HPDE6-E6E7 (cell line): Measurements from ENCODE around the gene CAMK2B.

Experiments used
- DNase-seq: peaks from one replicate; pipeline ENCODE4 v3.0.0; 2011; ENCODE audit warnings: missing footprints; ENCODE audit errors: extremely low spot score

CAMK2B gene

DNA sequence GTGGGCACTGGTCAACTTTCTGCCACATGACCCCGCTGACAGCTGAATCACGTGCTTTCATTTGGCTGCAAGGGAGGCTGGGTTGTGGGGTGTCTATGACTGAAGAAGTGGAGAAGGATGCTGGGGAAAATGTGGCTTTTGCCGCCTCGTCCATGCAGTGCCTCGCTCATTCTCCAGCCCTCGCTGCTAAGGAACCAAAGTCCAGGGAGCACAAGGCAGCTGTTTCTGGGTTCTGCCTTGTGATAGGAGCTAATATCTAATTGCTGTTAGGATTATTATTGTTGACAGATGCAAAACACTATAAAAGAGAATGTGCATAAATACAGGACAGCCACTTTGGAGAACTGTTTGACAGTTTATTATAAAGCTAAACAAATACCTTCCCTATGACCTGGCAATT lies 4.9 kb upstream of the CAMK2B start:
- DNase-seq: no peak

DNA sequence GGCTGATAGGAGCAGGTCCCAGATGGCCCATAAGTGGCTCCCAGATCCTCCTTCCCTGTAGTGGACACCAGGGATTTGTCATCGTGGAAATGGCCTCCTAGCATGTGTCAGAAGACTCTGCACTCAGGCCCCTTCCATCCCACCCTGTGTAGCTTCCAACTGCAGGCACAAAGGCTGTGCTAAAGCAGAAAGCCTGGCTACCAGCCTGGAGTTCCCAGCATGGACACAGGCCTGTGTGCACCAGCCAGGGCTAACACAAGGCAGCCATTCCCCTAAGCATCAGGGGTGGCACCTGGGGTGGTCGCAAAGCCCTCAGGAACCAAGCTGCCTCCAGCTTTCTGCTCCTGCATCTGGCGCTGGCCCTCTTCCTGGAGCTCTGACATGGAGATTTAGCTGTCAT lies 4.5 kb upstream of the CAMK2B start:
- no peak for DNase-seq

DNA sequence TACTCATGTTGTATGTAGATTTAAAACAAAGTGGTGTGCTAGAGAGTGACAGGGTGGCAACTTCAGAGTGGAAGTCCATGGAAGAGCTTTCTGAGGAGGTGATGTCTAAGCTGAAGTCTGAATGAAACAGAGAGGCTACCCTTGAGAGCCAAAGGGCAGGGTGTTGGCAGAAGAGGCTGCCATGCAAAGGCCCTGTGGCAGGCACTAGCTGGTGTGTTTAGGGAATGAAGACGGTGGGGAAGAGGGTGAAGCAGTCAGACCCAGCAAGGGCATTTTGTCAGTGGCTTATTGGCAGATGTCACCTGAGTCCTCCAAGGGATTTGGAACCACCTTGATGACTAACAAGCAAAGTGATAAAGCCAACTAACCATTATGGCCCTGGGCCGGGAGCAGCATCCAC lies 3.7 kb upstream of the CAMK2B start:
- DNase-seq: no peak

DNA sequence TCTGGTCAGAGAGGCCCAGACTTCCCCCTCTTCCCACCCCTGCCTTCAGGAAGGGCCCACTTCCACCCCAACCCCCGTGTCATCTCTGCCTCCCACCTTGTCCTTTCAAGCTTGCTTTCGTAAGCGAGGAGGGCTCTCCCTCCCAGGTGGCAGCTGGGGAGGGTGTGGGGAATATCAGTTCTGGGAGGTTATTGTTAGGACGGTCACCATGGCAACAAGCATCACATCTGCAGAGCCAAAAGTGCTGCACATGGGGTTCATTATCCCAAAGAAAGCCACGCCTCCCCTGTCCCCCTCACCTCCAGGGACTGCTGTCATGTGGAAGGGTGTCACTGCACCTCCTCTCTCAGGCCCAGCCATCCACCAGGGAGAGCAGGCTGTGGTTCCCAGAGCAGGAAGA lies 2.6 kb upstream of the CAMK2B start:
- no peak for DNase-seq

DNA sequence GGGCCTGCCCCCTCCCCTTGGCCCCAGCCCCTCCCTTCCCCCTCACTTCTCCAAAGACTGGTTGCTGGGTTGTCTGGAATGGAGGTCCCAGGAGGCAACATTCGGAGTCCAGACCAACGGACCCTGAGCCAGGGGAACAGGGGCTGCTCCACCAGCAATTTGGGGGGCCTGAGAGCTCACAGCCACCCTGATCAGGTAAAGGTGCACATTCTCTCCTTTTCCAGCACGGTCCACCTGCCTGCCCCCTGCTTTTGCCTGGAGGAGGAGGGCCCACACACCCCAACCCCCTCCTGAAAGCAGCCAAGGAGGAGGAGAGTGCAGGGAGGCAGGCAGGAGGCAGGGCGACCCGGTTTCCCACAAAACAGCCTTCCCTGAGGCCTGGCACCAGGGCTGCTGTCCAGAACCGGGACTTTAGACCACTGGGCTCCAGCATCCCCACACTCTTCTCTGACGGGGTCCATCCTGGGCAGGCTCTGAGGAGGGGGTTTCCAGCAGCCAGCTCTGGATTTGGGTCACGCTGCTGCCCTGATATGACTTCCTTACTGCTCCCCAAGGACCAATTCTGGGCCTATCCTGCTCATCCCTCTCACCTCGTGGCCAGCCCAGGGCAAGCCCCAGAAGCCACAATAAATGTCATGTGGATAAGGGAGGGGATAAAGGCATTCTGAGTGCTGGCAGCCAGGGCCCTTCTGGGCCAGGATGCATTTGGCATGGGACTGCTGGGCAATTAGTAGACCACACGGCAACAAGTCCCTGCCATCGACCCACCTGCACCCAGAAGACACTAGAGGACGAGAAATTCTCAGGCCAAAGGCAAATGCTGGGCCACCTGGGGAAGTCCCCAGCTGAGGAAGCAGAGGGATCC lies 1.1 kb upstream of the CAMK2B start:
- DNase-seq: no peak

DNA sequence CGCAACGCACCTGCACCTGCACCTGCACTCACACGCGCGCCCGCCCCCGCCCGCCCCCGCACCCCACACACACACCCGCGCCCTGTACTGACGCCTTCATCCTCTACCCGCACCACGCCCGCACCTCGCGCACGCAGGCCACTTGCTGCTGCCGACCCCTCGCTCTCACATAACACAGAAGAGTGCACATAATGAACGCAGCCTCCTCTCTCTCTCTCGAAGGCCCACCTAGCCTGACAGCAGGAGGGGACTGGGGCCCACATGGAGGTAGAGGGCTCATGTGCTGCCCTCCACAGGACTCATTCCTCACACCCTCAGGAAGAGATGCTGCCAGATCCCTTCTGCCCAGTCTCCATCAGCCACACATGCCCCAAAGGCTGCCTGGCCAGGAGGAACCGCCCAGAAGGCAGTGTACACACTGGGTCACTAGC lies 432 bp upstream of the CAMK2B start:
- no peak for DNase-seq

DNA sequence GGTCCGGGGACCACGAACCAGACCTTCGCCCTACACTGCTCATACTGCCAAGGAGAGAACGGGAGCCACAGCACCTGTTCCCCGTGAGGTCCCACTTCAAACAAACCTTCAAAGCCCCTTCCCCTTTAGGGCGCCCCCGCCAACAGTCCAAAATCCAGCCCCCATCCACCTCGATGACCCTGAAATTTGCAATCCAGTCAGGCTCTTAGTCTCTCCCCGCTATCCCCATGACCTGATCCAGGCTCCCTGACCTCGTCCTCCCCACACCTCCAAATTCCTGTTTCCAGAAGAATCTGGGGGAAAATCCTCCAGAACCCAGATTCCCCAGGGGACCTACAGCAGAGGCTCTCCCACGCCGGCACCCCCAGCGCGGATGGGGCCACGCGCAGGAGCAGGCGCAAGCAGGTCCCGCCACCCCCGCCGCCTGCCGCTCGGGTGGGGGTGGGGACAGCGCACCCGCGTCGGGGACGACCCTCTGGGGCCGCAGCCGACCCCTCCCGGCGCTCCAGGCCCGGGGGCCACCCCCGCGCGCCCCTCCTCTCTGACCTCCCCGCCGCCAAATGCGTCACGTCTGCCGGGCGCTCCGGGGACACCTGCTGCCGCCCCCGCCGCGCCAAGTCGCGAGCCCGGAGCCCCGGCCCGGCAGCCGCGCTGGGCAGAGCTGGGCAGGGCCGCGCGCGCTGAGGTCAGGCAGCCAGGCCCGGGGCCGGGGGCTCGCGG lies 753 bp downstream of the CAMK2B start:
- DNase-seq: no peak

DNA sequence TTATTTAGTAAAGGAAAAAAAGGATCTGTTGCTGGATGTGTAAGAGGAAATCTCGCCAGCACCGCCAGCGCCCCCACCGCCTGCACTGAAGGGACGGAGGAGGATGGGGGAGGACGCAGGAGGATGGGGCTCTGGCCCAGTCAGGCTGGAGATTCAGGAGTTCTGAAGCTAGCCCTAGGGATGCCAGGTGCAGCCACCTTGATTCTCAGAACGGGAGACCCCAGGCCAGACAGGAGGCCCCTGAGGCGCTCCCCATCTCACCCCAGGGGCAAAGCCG lies 1.3 kb downstream of the CAMK2B start:
- no peak for DNase-seq

DNA sequence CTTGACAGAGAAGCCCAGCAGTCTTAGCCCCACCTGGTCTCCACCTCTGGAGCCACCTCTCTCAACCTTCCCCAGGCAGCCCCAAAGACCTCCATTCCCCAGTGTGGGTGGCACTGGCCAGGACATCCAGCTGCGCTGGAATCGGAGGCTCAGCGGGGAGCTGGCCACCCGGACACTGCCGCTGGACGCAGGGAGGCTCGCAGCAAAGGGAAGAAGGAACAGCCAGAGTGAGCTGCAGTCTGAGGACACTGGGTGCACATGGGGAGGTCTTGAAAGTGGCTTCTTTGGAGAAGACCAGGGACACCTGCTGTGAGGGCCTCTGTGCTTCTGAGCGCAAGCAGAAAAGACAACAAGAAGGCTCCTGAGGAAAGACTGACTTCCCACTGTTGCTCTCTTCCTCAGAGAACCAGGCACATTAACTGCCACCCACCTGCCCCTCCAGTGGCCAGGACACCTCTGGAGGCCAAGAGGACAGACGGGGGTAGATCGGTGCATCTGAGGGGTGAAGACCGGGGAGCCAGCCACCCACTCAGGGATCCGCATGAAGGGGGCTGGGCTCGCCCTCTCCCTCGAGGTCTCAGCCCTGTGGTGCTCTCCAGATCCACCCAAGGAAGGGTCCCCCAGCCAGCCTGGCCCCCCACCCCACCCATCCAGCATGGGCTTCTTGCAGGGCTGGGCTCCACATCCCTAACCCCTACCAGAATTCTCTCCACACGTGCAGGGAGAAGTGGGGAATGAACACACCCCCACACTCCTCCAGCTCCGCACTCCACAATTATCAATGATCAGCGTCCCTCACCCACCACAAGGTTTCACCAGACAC lies 1.8 kb downstream of the CAMK2B start:
- no peak for DNase-seq

DNA sequence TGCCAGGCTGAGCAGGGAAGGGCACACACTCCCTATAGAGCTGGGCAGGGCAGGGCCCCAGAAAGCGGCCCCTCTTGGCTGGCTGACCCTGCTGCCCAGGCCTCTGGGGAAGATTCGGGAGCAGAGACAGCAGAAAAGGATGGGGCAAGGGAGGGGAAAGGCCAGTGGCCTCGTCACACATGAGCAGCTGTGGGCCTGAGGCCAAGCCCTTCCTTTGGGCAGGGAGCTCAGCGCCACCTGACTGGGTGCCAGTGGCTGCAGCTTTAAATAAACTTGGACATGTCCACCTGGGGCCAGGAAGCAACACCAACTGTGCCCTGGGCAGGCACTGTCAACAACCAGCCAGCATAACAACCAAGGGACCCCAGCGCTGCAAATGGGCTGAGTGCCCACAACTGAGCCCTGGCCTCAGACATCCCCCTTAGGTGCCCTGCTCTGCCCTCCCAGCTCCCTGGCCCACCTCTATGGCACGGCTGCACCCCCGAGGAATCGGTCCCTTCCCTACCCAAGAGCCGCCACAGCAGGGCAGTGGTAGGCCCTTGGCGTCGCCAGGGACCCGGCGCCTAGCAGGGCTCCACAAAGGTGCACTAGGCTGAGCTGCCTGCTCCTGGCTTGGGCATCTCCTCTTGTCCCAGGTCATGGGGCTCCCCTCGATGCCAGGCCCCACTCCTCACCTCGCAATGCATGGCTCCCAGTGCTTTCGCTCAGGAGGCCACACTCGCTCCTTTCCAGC lies 2.6 kb downstream of the CAMK2B start:
- DNase-seq: no peak

DNA sequence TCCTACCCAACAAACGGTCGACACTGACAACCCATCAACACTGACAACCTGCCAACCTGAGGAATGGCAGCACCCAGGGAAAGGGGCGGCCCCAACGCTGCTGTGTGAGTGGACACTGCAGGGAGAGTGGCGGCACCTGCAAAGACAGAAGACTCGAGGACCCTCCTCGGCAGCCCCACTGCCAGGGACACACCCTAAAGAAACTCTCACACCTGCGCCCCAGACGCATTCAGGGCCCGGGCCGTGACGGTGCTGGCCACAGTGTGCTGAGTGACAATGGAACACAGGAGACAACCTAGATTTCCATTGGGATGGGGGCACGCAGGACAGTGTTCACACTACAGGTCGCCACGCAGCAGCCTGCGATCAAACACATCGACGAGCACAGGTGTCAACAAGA lies 3.6 kb downstream of the CAMK2B start:
- no peak for DNase-seq

DNA sequence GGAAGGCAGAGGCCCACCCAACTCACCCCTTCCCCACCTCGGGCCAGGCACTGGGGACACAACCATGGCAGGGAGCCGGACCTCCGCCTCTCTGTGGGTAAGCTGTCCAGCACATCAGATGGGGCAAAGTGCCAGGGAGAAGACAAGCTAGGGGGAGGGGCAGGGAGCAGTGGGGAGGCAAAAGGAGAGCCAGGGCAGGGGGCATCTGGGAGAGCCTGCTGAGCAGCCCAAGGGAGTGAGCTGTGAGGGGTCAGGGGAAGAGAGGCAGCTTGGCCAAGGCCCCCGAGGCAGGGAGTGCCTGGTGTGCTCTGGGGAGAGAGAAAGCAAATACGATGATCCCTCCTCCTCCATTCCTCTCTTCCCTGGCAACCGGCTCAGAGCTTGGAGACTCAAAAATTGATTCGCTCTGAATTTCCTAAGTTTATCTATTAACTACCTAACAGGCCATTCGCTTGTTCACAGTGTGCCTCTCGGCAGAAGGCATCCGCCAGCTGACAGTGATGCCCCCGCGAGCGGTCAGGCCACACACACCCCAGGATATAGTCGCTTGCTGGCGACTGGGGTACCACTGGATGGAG lies 4.5 kb downstream of the CAMK2B start:
- DNase-seq: no peak

DNA sequence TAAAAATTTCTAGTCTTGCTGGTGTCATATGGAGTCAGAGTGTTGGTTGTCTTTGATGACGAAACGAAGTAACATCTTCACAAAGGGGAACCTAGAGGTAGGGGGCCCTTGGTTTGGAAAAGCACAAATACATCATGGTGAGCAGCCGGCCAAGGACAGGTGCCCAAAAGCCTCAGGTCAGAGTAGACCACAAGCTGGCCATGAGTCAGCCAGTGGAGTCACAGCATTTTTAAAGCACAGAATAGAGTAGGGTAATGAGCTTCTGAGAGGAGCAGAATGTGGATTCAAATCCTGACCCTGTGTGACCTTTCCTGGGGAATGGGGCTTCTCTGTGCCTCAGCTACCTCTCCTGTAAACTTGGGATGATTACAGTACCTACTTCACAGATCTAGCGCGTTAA lies 5.3 kb downstream of the CAMK2B start:
- no peak for DNase-seq

DNA sequence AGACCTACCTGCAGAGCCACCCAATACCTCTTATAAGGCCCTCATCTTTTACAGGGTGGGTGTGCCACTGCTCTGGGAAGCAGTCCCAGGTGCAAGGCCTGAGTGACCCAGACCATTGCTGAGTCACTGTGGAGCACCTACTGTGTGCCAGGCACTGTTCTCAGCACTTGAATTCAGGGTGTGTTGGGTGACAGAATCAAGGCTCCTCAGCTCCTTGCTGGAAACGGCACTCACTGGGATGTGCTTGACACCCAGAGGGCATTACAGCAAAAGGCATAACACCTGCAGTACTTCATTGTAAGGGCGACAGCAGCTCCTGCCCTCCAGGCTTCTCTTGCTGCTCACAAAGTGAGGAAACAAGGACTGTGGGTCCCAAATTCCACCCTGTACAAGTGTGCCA lies 7.1 kb downstream of the CAMK2B start:
- DNase-seq: no peak

DNA sequence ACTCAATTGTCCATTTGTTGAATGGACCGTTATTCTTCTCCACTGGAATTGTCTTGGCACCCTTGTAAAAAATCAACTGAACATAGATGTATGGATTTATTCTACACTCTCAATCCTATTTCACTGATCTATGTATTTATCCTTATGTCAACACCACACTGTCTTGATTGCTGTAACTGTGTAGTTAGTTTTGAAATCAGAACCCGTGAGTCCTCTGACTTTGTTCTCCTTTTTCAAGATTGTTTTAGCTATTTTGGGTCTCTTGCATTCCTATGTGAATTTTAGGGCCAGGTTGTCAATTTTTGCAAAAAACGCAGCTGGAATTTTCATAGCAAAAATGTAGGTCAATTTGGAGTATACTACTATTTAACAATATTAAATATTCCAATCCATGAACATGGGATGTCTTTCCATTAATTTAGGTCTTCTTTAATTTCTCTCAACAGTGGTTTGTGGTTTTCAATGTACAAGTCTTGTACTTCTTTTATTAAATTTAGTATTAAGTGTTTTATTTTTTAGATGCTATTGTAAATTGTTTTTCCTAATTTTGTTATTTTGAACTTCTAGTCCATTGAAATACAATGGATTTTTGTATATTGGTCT lies 10.0 kb downstream of the CAMK2B start:
- no peak for DNase-seq

DNA sequence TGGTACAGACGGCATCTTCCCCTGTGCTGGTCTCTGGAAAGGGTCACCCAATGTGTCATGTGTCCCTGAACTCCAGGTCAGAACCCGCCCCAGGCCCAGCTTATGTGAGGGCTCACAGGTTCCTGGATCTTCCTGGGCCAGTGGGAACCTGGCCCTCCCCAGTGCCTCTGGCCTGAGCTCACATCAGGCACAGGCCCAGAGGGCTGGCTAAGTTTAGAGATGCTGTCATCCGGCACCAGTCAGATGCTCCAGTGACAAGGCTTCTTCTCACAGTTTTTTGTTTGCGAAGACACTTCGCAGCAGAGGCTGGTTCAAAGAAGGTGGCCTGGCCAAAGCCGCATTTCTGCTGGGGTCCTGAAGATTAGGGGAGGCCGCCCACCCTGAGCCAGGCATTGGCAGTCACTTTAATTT lies 11.8 kb downstream of the CAMK2B start:
- no peak for DNase-seq

DNA sequence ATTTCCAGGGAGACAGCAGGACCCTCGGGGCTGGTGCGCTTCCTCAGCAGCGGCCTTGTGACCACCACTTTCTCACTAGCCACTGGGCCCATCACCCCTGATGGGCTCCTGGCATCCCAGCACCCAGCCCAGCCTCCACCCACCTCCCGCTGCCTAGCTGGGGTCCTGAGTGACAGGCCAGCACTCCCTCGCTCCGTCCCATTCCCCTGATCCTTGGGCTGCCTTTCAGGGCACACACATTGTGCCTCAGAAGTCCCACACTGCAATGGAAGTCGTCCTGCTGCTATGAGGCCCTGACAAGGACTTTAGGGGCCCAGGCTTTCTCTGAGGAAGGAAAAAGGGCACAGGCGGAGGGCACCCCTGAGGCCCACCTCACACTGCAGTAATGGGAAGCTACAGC lies 12.4 kb downstream of the CAMK2B start:
- no peak for DNase-seq

DNA sequence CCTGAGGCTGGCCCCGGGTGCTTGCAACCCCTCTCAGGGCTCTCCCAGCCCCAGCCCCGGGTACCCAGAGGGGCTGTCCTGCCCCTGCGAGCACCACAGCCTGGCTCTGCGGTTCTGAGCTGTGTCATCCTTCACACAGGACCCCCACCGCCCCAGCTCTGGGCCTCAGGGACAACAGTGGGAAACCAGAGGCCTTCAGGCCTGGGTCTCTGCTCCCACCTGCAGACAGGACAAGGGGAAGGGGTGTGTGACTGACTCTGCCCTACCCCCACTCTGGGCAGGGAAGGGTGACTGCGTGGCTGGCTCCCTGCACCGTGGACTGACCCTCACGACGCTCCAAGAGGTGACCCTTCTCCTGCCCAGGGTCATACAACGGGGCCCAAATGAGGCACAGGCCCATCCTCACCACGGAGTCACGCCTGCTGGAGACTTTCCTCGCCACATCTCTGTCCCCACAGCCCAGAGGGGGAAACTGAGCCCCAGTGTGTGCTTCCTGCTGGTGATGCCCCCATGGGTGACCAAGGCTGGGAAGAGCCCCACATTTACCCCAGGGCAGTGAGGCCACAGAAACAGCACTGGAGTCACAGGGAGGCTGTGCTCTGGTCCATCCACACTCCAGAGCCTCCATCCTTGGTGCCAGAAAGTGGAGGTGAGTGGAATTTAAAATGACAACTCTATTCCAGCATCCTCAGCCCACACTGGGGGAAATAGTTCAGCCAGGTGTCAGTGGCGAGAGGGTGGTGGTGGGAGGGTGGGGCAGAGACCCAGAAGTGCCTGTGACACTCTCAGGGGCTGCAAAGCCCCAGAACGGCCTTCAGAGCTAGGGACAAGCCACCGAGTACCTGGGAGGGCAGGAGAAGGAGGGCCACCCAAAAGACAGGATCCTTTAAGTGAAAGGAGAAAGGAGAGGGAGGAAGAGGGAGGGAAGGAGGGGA lies 13.6 kb downstream of the CAMK2B start:
- DNase-seq: no peak

DNA sequence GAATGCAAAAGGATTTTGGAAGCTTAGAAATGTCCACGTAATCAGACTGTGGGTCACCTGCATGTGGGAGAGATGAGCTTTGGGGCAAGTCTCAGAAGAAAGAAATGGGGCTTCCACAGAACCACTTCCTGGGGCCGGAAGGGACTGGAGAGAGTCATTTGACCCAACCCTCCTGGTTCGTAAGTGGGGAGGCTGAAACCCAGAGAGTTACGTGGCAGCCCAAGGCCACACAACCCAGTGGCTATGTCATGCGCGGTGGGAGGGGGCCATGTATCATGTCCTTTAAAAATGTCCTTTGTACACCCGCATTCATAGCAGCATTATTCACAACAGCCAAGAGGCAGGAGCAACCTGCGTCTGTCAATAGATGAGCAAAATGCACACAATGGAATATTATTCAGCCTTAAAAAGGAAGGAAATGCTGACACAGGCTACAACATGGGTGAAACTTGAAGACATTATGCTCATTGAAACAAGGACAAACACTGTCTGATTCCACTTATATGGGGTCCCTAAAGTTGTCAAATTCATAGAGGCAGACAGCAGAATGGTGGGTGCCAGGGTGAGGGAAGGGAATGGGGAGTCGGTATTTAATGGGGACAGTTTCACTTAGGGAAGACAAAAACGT lies 15.1 kb downstream of the CAMK2B start:
- DNase-seq: no peak
